Effector CD4-positive, alpha-beta T cell (primary cell): ENCODE data around the gene DLEC1.
"Not testable (repeated sequence)": the region's sequence is repeated elsewhere in the genome, so short reads cannot be mapped to it uniquely, and the experiment has no call there.

ENCODE experiments used
- DNase-seq: peaks from one replicate; pipeline ENCODE4 v3.0.0-alpha.2; 2020

The DLEC1 gene

DNA sequence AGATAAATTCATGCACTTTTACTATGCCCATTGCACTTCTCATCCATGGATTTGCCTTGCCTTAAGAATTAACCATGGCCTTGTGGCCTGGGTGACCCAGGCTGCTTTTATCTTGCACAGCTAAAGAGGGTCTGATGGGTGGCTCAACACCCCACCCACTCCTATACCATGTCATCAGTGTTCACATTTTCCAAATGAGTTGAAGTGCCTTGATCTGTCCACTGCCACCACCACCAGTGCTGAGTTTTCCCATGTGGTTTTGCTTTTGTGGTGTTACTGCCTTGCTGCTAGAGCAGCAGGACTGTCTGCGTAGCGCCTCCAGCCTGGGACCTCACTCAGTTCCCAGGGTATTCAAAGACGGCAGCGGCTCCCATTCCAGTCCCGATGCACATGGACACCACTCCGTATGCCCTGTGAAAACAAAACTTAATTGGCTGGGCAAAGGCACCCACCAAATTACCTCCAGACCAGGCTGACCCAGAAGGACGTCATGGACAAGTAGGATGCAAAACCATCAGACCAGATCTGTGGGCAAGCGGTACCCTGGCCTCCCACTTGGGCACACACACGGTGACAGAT is 83.8 kb downstream of the DLEC1 start:
- no peak for DNase-seq

DNA sequence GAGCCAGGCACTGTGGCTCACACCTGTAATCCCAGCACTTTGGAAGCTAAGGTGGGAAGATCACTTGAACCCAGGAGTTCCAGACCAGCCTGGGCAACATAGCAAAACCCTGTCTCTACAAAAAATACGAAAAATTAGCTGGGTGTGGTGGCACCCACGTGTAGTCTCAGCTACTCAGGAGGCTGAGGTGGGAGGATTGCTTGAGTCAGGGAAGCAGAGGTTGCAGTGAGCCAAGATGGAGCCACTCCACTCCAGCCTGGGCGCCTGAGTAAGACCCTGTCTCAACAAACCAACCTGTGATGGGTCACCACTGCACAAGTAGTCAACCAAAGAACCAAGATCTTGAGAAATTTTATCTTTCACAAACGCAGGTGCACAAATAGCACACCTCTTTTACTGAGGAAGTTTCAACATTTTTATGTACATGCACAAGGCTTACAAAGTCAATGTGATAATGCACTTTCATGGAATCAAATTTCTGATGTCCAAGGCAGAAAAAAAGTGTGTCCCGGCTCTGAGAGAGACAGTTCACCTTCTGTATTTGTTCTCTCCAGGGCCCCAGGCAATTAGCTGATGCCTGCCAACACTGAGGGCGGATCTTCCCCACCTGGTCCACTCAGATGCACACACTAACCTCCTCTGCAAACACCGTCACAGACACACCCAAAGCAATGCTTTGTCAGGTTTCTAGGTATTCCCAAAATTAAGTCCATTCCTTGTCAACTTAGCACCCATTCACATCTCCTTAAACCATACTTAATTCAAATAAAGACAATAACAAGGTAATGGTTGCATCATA is 85.5 kb downstream of the DLEC1 start:
- DNase-seq: no peak

DNA sequence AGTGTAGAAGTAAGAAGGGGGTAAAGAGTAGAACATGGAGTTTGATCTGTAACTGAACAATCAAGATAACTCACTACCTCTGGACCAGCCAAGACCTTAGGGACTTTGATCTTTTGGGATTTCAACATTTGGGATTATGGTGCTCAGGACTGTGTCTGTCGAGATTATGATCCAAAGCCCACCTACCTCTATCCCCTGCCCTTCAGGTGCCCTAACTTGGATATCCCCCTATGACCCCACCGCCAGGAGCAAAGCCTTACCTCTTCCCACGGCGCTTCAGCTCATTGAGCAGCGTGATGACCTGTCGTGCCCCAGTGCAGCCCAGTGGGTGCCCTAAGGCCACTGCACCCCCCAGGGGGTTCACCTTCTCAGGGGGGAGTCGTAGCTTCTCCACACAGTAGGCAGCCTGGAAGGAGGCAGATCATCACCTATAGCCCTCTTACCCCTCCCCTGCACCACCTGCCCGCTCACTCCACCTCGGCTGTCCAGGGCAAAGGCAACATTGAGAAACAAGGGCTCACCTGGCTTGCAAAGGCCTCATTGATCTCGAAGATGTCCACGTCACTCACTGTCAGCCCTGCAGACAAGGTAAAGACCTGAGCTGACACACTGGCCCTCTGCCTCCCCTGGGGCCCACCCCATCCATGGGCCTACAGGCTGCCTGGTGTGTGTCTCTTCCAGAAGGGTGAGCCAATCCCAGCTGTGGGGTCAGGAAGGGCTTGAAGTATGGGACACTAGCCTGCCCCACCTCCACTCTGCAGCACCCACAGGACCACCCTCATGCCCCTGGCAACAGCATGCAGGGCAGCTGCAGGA is 86.5 kb downstream of the DLEC1 start:
- no peak for DNase-seq

DNA sequence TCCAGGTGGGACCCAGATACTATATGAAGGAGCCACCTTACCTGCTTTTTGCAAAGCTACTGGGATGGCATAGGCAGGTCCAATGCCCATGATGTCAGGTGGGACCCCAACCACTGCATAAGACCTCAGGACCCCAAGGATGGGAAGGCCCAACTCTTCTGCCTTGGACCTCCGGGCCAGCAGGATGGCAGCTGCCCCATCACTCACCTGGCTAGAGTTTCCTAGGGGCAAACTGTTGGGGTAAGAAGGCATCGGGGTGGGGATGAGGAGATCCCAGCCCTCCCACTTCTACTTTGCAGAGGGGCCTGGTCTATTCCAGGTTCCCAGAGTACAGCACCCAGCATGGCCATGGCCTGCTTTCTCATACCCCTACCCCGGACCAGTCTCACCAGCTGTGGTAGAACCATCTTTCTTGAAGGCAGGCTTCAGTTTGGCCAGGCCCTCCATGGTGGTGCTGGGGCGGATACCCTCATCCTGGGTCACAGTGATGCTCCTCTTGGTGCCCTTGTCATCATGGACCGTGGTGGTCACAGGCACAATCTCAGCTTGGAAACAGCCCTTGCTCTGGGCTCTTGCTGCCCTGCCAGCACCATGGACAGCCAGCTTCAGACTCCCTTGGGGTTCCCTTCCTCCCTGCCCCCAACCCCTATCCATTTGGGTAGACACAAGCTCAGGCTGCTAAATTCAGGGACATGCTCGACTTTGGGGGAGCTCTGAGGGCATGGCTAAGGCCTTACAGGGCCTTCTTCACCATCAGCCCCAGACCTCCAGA is 87.3 kb downstream of the DLEC1 start:
- DNase-seq: no peak

DNA sequence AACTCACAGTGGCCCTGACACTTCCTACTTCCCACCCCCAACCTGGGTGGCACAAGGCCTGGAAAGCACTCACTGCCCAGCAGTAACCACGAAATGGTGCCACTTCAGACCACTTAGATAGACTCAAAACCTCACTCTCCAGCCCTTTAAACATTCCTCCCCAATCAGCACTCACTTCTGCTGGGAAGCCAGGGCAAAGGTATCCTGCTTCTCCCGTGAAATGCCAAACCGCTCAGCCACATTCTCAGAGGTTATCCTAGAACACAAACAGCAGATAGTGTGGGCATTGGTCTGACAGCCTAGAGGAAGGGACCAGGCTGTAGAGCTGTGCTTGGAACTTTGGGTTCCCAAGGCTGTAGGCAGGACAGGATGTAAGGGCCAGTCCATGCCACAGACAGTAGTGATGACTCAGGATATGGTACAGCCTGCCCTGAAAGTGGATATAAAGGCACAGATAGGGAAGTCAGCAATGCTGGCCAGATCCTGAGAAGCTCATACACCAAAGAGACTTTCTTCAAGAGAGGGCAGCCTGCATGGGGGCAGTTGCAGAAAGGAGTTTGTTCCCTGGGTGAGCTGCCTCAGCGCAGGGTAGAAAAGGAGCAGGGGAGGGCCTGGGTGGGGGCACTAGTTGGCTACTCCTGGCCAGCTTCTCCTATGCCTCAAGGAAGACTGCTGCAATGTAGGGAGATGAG is 88.7 kb downstream of the DLEC1 start:
- no peak for DNase-seq

DNA sequence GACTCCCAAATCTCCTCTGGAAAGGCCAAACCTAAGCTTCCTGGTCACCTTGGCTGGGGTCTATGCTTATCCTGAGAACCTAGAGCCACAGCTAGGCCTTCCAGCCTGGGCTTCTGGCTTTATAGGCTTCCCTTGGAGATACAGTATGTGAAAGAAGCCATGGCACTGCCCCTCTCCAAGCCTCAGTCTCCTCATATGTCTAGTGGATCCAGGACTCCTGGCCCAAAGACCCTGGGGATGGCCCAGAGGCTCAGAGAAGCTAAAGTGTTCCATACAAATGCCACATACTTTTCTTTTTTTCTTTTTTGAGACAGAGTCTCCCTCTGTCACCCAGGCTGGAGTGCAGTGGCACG is 89.3 kb downstream of the DLEC1 start:
- no peak for DNase-seq

DNA sequence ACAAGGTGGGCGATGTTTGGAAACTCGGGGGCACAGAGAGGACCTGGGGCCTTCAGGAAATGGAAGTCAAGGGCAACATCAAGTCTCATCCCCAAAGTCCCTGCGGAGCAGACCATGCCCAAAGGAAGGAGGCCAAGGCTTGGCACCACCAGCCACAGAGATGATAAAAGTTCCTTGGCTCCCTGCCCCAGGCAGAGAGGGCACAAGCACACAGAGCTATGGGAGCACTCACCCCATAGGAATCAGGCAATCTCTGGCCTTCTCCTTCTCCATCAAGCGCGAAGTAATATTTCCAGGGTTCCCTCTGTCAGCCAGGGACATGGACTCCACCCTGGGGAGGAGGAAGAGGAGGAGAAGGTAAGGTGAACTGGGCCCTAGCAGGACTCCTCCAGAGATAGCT is 90.0 kb downstream of the DLEC1 start:
- no peak for DNase-seq

DNA sequence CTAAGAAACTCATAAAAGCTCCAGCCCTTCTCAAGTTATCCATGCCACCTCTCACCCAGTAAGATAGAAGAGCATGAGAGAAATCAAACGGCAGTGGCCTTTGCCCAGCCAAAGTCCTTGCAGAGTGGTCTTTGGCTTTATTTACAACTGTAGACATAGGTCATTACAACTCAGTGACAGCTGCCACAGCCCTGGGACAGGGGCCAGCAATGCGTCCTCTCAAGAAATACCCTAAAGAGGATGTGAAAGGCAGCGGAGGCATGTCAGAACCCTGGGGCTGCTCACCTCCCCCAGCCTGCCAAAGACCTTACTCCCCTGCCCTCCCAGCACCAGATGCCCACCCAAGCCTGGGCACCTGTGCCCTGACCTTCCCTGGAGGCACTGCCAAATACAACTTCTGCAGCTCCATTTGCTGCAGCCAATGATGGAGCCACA is 91.6 kb downstream of the DLEC1 start:
- no peak for DNase-seq

DNA sequence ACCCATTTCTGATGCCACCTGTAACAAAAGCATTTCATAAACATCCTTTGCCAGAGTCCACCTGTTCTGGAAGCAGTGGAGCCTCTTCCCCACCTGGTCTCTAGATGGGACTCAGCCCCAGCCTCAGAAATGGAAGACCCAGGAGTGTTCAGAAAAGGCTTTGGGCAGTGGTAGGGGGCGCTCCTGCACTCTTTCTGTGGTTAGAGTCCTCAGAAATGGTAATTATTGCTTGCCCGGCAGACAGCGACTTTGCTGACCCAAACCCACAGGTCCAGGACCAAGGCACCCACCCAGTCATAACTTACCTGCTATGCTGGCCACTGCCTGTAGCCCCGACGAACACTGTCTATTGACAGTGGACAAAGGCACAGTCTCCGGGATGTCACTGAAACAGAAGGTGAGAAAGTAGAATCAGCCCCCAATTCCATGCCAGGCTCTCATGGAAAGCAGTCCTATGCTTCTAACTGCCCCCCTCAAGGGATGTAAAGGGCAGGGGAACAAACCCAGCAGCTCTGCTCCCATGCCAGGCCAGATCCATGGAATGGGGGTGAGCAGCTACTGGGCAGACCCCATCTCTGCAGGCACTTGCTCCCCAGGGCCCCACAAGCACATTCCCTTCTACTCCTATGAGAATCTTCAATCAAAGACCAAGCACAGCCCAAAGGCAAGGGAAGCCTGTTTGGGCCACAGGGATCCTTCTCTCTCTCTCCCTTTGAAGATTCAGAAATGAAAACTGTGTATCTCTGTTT is 92.8 kb downstream of the DLEC1 start:
- no peak for DNase-seq

DNA sequence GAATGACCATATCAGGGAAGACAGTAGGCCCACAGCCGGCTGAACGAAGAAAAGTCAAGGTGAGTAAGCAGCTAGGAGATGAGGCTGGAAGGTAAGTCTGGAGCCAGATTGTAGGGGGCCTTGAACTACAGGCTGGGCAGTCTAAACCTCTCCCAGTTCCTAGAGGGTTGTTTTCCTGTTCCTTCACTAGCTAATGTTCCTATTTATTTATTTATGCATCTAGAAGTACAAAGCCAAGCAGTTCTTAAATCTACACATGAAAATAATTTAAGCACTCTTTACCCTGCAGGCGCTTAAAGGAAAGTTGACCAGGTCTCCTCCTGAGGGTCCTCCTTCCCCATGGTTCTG is 94.2 kb downstream of the DLEC1 start:
- no peak for DNase-seq

DNA sequence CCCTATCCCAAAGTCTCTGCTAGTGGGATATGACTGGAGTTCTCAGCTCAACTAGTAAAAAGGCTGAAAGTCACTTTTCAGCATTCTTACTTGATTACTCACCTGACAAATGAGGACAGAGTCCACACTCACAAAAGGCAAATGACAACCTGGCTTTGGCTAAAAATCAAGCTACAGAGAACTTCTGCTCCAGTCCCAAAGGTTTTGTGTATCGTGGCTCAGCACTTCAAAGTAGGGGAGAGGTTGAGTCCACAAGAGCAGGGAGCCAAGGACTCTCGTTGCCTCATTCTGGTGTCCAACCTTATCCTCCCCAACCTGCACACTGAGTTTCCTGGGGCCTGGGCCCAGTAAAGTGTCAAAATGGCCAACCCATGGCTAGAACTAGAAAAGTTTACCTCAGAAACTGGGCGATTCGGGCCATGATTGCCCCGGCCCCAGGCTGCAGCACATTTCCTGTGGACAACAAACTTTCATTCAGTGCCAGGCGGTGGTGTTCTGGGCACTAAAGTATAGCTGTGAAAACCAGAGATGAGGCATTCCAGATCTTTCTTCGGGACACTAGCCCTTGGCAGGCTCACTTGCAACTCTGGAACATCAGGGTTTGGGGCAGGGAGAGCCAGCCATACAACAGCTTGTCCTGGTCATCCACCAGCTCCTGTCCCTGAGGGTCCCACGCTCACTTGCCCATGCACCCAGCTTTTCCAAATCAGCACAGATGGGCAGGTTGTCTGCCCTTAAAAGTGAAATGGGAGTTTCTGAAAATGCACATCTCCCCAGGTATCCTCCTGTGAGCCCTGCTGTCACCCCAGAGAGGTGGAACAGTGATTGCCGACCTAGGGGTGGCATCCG is 94.8 kb downstream of the DLEC1 start:
- no peak for DNase-seq

DNA sequence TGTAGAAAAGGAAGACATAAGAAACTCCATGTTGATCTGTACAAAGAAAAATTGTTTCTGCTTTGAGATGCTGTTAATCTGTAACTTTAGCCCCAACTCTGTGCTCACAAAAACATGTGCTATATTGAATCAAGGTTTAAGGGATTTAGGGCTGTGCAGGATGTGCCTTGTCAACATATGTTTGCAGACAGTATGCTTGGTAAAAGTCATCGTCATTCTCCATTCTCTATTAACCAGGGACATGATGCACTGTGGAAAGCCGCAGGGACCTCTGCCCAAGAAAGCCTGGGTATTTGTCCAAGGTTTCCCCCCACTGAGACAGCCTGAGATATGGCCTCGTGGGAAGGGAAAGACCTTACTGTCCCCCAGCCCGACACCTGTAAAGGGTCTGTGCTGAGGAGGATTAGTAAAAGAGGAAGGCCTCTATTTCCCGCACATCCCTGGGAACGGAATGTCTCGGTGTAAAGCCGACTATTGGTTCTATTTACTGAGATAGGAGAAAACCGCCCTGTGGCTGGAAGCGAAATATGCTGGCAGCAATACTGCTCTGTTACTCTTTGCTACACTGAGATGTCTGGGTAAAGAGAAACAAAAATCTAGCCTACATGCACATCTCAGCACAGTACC is 95.6 kb downstream of the DLEC1 start:
- DNase-seq: not testable (repeated sequence)

DNA sequence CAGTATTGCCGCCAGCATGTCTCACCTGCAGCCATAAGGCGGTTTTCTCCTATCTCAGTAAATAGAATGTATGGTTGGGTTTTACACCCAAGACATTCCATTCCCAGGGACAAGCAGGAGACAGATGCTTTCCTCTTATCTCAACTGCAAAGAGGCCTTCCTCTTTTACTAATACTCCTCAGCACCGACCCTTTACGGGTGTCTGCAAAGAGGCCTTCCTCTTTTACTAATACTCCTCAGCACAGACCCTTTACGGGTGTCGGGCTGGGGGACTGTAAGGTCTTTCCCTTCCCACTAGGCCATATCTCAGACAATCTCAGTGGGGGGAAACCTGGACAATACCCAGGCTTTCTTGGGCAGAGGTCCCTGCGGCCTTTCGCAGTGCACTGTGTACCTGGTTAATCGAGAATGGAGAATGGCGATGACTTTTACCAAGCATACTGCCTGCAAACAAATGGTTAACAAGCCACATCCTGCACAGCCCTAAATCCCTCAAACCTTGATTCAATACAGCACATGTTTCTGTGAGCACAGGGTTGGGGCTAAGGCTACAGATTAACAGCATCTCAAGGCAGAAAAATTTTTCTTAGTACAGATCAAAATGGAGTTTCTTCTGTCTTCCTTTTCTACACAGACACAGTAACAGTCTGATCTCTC is 96.7 kb downstream of the DLEC1 start:
- not testable (repeated sequence) for DNase-seq

DNA sequence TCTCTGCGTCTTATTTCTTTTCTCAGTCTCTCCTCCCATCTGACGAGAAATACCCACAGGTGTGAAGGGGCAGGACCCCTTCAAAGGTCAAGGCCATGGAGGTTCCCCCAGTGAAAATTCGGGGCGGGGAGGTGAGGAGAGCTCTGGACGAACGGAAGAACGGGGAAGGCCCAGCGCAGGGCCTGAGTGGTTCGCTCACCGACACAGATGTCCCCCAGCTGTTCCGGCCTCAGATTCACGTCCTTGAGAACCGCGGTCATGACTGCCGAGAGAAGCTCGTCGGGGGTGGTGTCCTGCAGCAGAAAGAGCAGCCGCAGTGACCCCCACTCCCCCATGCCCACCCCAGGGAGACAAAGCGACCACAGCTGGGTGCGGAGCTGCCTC is 97.4 kb downstream of the DLEC1 start:
- DNase-seq: no peak

DNA sequence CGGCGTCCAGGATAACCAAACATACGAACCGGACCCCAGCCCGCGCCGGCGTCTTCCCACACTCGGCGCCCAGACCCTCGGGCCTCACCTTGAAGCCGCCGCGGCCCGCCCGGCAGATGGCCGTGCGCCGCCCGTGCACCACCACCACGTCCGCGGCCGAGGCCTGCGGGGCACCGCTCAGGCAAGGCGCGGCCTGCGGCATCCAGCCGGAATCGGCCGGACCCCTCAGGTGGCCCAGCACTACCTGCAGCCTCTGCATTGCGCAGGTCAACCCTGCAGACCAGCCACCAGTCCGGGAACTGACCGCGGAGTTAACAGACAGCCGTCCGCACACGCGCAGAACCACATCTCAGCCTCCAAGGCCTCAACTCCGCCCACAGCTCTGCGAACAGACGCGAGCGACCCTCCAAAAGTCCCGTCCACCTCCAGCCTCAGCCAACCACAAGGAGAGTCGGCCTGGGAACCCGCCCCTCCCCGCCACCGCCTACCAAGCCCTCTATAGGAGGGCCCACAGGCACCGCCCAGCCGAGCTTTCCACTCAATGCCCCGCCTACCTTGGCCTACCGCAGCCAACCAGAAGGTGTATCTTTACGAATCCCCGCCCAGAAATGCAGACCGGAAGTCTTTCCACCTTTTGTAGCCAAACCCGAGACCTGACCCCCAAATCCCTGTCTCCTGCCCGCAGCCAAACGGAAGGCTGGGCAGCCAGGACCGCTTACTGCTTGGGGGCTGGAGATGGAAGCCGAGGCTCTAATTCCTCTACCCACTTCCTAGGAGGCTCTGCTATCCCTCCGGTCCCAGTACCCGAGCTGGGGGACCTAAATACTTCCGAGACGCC is 98.0 kb downstream of the DLEC1 start, which contains the start of gene ACAA1:
TSS of gene ACAA1 (minus strand) at position 351 of the 838 bp plus-strand sequence. CDS start at position 259, 92 bp downstream.
- DNase-seq: peak; percentile 95

DNA sequence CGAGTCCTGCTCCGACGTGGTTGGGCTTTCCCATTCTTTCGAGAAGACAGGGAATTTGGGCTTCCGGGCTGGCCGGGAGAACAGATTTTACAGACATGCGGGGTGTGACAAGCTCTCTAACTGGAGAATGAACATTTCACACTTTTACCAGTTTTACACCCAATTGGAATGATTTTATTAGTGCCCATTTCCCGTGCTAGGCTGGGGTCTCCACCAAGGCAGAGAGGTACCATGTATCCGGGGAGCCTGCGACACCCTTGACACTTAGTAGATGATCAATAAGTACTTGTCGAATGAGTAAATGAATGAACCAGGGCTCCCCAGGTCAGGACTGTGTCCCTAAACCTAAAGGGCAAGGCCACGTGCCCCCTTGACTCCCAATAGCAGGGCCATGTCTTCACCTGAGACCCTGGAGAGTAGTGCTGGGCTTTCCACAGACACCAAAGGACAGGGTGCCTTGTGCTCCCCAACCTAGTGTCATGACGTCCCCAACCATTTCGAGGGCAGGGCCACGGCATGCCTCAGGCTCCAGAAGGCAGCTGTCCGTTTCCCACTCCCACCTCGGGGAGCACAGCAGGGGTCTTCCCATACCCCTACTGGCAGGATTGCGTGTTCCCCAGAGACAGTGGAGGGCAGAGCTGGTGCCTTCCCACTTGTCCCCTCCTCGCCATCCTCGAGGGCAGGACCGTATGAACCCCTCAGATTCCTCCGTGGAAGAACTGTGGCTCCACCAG is 98.8 kb downstream of the DLEC1 start:
- peak; percentile 13 for DNase-seq

DNA sequence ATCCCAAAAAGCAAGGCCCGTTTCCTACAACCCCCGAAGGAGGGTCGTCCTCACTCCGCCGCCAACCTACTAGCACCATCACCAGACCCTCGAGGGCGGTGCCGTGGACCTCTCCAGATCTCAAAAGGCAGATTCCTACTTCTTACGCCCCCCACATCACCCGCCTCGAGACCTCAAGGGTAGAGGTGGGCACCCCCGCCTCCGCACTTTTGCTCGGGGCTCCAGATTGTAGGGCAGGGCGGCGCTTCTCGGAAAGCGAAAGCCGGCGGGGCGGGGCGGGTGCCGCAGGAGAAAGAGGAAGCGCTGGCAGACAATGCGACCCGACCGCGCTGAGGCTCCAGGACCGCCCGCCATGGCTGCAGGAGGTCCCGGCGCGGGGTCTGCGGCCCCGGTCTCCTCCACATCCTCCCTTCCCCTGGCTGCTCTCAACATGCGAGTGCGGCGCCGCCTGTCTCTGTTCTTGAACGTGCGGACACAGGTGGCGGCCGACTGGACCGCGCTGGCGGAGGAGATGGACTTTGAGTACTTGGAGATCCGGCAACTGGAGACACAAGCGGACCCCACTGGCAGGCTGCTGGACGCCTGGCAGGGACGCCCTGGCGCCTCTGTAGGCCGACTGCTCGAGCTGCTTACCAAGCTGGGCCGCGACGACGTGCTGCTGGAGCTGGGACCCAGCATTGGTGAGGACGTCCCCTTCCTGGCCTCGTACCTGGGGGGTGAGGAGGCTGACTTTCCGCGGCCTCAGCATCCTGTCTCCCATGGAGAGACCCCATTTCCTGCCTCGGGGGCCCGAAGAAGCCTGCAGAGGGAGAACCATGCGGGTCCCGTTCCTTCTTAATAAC is 99.6 kb downstream of the DLEC1 start, which contains the start of gene MYD88:
TSS of gene MYD88 (plus strand) at position 313 of the 842 bp plus-strand sequence. CDS start at position 353, 40 bp downstream.
- DNase-seq: peak; percentile 78
